Breast epithelium (tissue), 4 donors: ENCODE results near the gene WIPF1. TPM values are rescaled to one million over a fixed set of nuclear protein-coding genes. Genes with fewer than 3 reads are reported as not detected.
"Not testable (repeated sequence)": the region's sequence is repeated elsewhere in the genome, so short reads cannot be mapped to it uniquely, and the experiment has no call there.

Source experiments
- DNase-seq, 2 donors: peaks; one replicate each; pipeline ENCODE4 v3.0.0-alpha.2; 2019; ENCODE audit warnings: low spot score in 2 of 2
- H3K27ac ChIP-seq, 2 donors: fragments of 200-600 bp; sonication (generic) in 1 of 2; one replicate each; pipeline ENCODE4 v1.5.1; 2016 to 2019; ENCODE audit warnings: mild to moderate bottlenecking in 1 of 2
- H3K27me3 ChIP-seq, 2 donors: fragments of 200-600 bp; sonication (generic) in 1 of 2; one replicate each; pipeline versions ENCODE4 v1.5.1 to v1.6.0; 2017 to 2019; ENCODE audit warnings: control low read depth in 1 of 2, mild to moderate bottlenecking in 1 of 2
- H3K36me3 ChIP-seq: fragments of 200-600 bp; one replicate; pipeline ENCODE4 v1.5.1; 2019
- H3K4me1 ChIP-seq, 2 donors: fragments of 200-600 bp; sonication (generic); one replicate each; pipeline ENCODE4 v1.5.1; 2016 to 2019; ENCODE audit warnings: control low read depth in 1 of 2
- H3K4me3 ChIP-seq, 3 donors: fragments of 200-600 bp; sonication (generic); 1 replicate in 2 of 3; 2 replicates in 1 of 3; pipeline ENCODE4 v1.5.1; 2016 to 2019; ENCODE audit warnings: mild to moderate bottlenecking in 3 of 3, moderate library complexity in 2 of 3
- H3K9me3 ChIP-seq, 2 donors: fragments of 200-600 bp; sonication (generic) in 1 of 2; one replicate each; pipeline ENCODE4 v1.5.1; 2016 to 2019; ENCODE audit warnings: control low read depth in 1 of 2
- POLR2A ChIP-seq: fragments of 450-650 bp; IDR thresholded peaks from one replicate; pipeline ENCODE4 v1.6.1; 2016; ENCODE audit warnings: antibody characterized with exemption, mild to moderate bottlenecking, moderate library complexity
- POLR2AphosphoS5 ChIP-seq, 3 donors: sonication (generic); formaldehyde crosslinking; IDR thresholded peaks; one replicate each; pipeline ENCODE4 v1.6.1; 2017; ENCODE audit warnings: antibody characterized with exemption in 3 of 3
- intact Hi-C: fragments of 100-400 bp; cut with DNase I; formaldehyde crosslinking; loops from one replicate; pipeline ENCODE4 v1.15.1; 2023; ENCODE audit warnings: low total_unique reads
- total RNA-seq, 3 donors: library from RNA; depleted of rRNA; stranded (reverse); fragments of >200 nt; gene quantifications; one replicate each; pipeline ENCODE4 v1.1.0, GENCODE V29; 2016
- TF ChIP-seq, protein P1 (sequence below), 3 donors: fragments of 450-650 bp; IDR thresholded peaks; one replicate each; pipeline ENCODE4 v1.5.1; 2016 to 2017; ENCODE audit warnings: antibody characterized with exemption in 3 of 3, mild to moderate bottlenecking in 3 of 3, moderate library complexity in 3 of 3

WIPF1 gene
- total RNA-seq, 3 donors from 2014 or later: 17.6 to 43.2 (median 24.9) TPM

DNA sequence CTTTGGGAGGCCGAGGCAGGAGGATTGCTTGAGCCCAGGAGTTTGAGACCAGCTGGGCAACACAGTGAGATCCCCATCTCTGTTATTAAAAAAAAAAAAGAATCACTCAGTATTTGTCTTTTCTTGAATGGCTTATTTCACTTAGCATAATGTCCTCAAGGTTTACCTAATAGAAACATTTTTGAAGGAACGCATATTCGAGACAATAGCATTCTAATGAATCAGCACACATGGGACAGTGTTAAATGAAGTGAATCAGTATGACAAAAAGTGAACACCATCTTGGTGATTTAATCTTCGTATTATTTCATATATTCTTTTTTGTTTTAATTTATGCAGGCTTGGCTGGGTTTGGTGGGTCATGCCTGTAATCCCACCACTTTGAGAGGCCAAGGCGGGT, 44.7 kb downstream of the WIPF1 start:
- Histone ChIP-seq H3K36me3 (no peaks in the 10 kb centered on the region), H3K4me1 (no peaks in the 10 kb centered on the region), H3K27me3 (no peaks in the 10 kb centered on the region), H3K9me3 (peaks cover 0 to 9% of the 10 kb centered on the region in 2 donors), H3K4me3 (no peak overlapping the region), H3K27ac (no peak overlapping the region)
- no peak for TF ChIP-seq POLR2AphosphoS5 (IDR thresholded peaks at IDR 0.05)
- no peak for TF ChIP-seq POLR2A
- TF ChIP-seq, protein P1, sequence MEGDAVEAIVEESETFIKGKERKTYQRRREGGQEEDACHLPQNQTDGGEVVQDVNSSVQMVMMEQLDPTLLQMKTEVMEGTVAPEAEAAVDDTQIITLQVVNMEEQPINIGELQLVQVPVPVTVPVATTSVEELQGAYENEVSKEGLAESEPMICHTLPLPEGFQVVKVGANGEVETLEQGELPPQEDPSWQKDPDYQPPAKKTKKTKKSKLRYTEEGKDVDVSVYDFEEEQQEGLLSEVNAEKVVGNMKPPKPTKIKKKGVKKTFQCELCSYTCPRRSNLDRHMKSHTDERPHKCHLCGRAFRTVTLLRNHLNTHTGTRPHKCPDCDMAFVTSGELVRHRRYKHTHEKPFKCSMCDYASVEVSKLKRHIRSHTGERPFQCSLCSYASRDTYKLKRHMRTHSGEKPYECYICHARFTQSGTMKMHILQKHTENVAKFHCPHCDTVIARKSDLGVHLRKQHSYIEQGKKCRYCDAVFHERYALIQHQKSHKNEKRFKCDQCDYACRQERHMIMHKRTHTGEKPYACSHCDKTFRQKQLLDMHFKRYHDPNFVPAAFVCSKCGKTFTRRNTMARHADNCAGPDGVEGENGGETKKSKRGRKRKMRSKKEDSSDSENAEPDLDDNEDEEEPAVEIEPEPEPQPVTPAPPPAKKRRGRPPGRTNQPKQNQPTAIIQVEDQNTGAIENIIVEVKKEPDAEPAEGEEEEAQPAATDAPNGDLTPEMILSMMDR (IDR thresholded peaks at IDR 0.05): no peak
- intact Hi-C loops: no loop called here
- no peak for DNase-seq

DNA sequence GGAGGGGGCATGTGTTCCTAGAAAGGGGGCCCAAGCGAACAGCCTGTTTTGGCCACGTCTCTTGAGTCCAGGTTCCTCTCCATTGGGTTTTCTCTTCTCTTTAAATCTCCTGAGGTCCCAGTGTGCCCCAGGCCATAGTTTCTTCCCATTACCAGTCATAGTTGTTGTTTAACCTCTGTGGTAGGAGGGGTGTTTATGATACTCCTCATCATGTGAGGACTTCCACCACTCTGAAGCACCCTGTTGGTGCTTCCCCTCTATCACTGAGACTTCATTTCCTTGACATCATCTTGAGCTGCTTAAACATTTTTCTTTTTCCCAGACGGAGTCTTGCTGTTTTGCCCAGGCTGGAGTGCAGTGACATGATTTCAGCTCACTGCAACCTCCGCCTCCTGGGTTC, 45.9 kb downstream of the WIPF1 start:
- Histone ChIP-seq H3K4me1 (no peaks in the 10 kb centered on the region), H3K27ac (no peak overlapping the region), H3K36me3 (no peaks in the 10 kb centered on the region), H3K9me3 (peaks cover 0 to 9% of the 10 kb centered on the region in 2 donors), H3K27me3 (no peaks in the 10 kb centered on the region), H3K4me3 (no peak overlapping the region)
- TF ChIP-seq POLR2AphosphoS5 (IDR thresholded peaks at IDR 0.05) (no peak), POLR2A (no peak)
- TF ChIP-seq, protein P1 (IDR thresholded peaks at IDR 0.05): no peak
- intact Hi-C loops: no loop called here
- DNase-seq: no peak

DNA sequence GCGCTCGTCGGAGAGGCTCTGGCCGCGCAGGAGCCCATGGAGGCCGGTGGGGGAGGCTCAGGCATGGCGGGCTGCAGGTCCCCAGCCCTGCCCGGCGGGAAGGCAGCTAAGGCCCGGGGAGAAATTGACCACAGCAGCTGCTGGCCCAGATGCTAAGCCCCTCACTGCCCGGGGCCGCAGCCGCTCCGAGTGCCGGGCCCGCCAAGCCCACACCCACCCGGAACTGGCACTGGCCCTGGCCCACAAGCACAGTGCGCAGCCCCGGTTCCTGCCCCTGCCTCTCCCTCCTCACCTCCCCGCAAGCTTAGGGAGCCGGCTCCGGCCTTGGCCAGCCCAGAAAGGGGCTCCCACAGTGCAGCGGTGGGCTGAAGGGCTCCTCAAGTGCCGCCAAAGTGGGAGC, 49.0 kb downstream of the WIPF1 start:
- H3K4me3 ChIP-seq, intact Hi-C loops, H3K27me3 ChIP-seq, H3K27ac ChIP-seq, DNase-seq, H3K9me3 ChIP-seq, H3K36me3 ChIP-seq, H3K4me1 ChIP-seq: not testable (repeated sequence)

DNA sequence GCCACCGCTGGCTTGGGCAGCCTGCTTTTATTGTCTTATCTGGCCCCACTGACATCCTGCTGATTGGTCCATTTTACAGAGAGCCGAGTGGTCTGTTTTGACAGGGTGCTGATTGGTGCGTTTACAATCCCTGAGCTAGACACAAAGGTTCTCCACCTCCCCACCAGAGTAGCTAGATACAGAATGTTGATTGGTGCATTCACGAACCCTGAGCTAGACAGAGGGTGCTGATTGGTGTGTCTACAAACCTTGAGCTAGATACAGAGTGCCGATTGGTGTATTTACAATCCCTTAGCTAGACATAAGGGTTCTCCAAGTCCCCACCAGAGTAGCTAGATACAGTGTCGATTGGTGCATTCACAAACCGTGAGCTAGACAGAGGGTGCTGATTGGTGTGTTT, 49.6 kb downstream of the WIPF1 start:
- H3K36me3 ChIP-seq, H3K27ac ChIP-seq, H3K4me1 ChIP-seq, DNase-seq, intact Hi-C loops, H3K4me3 ChIP-seq, H3K9me3 ChIP-seq, H3K27me3 ChIP-seq: not testable (repeated sequence)

DNA sequence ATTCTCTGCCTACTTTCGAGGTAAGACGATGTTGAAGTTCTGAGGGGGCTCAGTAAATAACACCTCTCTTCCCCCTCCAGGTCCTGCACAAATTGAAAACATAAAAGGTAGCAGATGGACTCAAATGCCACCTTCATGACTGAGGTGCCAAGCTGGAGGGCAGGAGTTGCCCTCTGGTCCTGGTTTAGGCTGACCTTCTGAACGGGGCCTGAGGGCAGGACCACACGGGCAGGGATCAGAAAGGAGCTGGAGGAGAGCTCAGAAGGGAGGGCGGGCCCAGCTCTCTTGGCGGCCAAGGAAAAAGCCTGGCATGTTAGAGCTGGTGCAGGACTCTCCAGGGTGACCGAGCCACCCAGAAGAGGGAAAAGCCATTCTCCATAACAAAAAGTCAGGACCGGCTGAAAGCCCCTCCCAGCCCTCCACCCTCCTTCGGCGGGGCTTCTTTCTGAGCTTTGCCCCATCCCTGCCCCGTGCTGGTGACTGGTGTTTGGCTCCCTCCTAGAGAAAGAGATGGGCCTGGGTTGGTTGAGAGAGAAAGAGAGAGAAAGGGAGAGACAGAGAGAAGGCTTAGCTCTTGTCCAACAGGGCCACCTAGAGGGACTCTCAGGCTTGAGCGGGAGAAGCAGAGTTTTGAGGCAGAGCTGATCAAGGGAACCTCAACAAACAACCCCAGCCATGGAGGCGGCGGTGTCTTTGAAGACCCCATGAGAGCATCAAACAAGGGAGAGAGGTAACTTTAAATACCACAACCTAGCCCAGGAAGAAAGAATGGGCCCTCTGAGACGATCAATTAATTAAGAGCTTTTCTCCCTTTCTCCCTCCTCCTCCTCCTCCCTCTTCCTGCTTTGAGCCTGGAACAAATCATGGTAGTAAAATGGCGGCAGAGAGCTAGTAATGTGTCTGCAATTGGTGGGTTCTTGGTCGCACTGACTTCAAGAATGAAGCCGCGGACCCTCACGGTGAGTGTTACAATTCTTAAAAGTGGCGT, 50.8 kb downstream of the WIPF1 start:
- intact Hi-C loops: no loop called here
- DNase-seq: no peak
- H3K36me3 ChIP-seq: no peaks in the 10 kb centered on the region
- no peaks in the 10 kb centered on the region for H3K4me1 ChIP-seq
- H3K27ac ChIP-seq: no peak overlapping the region
- H3K4me3 ChIP-seq: no peak overlapping the region
- H3K9me3 ChIP-seq: no peaks in the 10 kb centered on the region
- no peak for TF ChIP-seq POLR2A
- TF ChIP-seq POLR2AphosphoS5 (IDR thresholded peaks at IDR 0.05): no peak
- TF ChIP-seq, protein P1 (IDR thresholded peaks at IDR 0.05): no peak
- no peaks in the 10 kb centered on the region for H3K27me3 ChIP-seq

DNA sequence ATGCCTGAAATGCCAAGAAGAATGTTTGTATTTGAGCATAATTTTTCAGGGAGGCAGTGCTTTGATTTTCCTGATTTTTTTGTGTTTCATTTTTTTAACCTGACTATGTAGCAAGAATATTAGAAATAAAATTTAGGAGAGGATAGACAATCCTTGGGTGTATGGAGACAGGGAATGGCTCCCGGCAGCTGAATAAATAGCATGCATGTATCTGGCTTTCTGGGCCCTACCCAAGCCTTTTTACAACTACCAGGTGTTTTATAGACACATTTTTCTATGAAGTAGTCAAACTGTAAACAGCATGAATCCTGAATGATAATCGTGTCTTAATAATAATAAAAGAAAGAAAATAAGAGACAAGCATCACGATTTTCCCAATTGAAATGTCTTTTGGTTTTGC, 52.4 kb downstream of the WIPF1 start:
- H3K9me3 ChIP-seq: no peaks in the 10 kb centered on the region
- H3K4me1 ChIP-seq: no peaks in the 10 kb centered on the region
- no peaks in the 10 kb centered on the region for H3K27me3 ChIP-seq
- no peak for TF ChIP-seq POLR2A
- TF ChIP-seq, protein P1 (IDR thresholded peaks at IDR 0.05): no peak
- no peak for TF ChIP-seq POLR2AphosphoS5 (IDR thresholded peaks at IDR 0.05)
- no peak overlapping the region for H3K4me3 ChIP-seq
- no peak for DNase-seq
- H3K27ac ChIP-seq: no peak overlapping the region
- intact Hi-C loops: no loop called here
- H3K36me3 ChIP-seq: no peaks in the 10 kb centered on the region
